Stimulated activated CD4-positive, alpha-beta T cell treated with anti-CD3 and anti-CD28 coated beads, TNF-alpha, amount 100 ng/mL, for 48 hours (primary cell): ENCODE measurements around the gene KRTAP5-2.
"Not testable (repeated sequence)": the region's sequence is repeated elsewhere in the genome, so short reads cannot be mapped to it uniquely, and the experiment has no call there.

Experiments used
- DNase-seq, 3 donors: peaks; one replicate each; pipeline ENCODE4 v3.0.0-alpha.2; 2020; ENCODE audit warnings: low read depth in 3 of 3

Gene KRTAP5-2

GRCh38 chr11:1589996-1590395 is 8.1 kb downstream of the KRTAP5-2 start:
- no peak for DNase-seq

- not testable (repeated sequence) for DNase-seq
Observed at GRCh38 chr11:1589191-1589963, 8.7 kb downstream of the KRTAP5-2 start.

GRCh38 chr11:1586699-1587098 is 11.4 kb downstream of the KRTAP5-2 start:
- DNase-seq: no peak

- DNase-seq: not testable (repeated sequence)
Observed at GRCh38 chr11:1584661-1585370, 13.3 kb downstream of the KRTAP5-2 start, which contains the start of gene KRTAP5-1. TSS of gene KRTAP5-1 (minus strand) at chr11:1585283. CDS start at chr11:1585249, 34 bp downstream.

DNA sequence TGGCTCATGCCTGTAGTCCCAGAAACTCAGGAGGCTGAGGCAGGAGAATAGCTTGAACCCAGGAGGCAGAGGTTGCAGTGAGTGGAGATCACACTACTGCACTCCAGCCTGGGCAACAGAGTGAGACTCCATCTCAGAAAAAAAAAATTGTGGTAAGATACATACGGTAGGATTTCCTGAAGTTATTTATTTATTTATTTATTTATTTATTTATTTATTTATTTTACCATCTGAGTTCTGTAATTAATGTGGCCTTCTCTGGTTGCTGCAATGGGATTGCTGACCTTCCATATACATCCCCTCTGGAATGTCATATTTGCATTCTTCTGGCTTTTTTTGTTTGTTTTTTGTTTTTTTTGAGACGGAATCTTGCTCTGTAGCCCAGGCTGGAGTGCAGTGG is 15.2 kb downstream of the KRTAP5-2 start:
- DNase-seq: not testable (repeated sequence)

GRCh38 chr11:1581976-1582375 is 16.1 kb downstream of the KRTAP5-2 start:
- no peak for DNase-seq

DNA sequence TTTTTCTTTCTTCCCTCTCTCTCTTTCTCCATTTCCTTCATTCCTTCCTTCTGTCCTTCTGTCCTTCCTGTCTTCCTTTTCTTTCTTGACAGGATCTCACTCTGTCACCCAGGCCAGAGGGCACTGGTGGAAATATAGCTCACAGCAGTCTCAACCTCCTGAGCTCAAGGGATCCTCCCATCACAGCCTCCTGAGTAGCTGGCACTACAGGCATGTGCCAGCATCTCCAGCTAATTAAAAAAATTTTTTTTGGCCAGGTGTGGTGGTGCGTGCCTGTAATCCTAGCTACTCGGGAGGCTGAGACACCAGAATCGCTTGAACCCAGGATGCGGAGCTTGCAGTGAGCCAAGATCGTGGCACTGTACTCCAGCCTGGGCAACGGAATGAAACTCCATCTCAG is 21.3 kb downstream of the KRTAP5-2 start:
- DNase-seq: no peak

DNA sequence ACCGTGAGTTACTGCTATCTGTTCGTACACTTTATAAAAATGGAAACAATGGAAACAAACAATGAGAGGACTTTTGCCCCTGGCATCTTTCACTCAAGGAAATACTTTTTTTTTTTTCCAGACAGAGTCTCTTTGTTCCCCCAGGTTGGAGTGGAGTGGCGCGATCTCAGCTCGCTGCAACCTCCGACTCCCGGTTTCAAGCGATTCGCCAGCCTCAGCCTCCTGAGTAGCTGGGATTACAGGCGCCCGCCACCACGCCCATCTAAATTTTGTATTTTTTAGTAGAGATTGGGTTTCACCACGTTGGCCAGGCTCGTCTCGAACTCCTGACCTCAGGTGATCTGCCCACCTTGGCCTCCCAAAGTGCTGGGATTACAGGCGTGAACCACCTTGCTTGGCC is 22.3 kb downstream of the KRTAP5-2 start:
- not testable (repeated sequence) for DNase-seq

GRCh38 chr11:1574933-1575242 is 23.2 kb downstream of the KRTAP5-2 start:
- DNase-seq: no peak

- peak in 1 of 3 donors; percentile 41 for DNase-seq
Observed at GRCh38 chr11:1574238-1574932, 23.7 kb downstream of the KRTAP5-2 start.

DNA sequence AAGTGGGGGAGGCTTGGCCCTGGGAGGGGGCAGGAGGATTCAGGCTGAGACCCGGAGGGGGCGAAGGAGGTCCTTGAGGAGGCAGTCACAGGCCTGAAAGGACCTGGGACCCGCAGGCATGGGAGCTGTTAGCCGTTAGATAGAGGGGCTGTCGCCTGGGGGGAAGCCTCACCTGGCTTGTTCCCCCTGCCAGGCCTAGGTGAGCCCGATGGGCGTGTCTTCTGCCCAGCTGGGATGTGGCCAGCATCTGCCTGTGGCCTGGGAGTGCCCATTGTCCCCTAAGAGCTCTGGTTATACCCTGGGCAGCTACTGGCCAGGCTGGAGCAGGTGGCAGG is 24.2 kb downstream of the KRTAP5-2 start:
- DNase-seq: no peak

GRCh38 chr11:1573077-1573902 is 24.8 kb downstream of the KRTAP5-2 start:
- DNase-seq: no peak

- peak; percentile 78 to 91 (median 81) for DNase-seq
Observed at GRCh38 chr11:1572197-1573076, 25.7 kb downstream of the KRTAP5-2 start, which contains the start of gene DUSP8. TSS of gene DUSP8 (minus strand) at chr11:1572271. CDS start at chr11:1565826, 6,445 bp downstream.

- no peak for DNase-seq
Observed at GRCh38 chr11:1571760-1572196, 26.3 kb downstream of the KRTAP5-2 start.

DNA sequence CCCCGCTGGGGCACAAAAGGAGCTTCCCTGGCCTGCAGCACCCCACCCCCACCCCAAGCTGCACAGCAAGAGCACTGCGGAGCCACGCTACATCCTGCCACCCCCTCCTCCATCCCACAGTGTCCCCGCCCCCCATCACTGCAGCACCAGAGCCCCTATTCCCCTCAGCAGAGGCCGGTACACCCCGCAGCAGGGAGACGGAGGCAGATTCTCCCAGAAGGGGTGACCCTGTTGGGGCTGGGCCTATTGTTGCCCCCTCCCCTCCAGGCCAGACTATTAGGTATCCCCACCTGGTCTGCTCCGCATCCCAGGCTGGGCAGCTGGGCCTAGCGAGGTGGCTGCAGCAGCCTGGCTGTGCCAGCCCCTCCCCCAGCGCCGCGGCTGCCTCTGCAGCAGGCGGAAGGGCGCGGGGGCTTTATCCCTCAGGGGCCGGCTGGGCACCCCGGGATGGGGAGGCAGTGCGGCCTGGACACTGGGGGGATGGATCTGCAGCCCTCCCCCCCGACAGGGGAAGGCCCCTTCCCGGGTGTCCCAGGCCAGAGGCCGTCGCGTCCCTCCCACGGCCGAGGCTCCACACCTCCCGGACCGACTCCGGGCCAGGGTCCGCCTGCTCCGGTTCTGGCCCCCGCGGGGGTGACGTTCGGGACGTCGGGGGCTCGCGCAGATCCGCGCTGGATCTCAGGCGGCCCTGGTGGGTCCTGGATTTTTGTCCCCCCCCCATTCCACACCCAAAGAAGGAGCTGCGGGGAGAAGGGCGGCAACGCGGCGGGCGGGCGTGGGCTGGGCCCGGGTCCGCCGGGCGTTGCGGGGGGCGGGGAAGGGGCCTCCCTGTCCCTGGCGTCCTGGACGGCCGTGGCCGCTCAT is 27.0 kb downstream of the KRTAP5-2 start:
- DNase-seq: no peak

- DNase-seq: no peak
Observed at GRCh38 chr11:1570531-1570895, 27.6 kb downstream of the KRTAP5-2 start.

- DNase-seq: no peak
Observed at GRCh38 chr11:1570001-1570453, 28.1 kb downstream of the KRTAP5-2 start.

- DNase-seq: no peak
Observed at GRCh38 chr11:1569251-1569780, 28.8 kb downstream of the KRTAP5-2 start.

DNA sequence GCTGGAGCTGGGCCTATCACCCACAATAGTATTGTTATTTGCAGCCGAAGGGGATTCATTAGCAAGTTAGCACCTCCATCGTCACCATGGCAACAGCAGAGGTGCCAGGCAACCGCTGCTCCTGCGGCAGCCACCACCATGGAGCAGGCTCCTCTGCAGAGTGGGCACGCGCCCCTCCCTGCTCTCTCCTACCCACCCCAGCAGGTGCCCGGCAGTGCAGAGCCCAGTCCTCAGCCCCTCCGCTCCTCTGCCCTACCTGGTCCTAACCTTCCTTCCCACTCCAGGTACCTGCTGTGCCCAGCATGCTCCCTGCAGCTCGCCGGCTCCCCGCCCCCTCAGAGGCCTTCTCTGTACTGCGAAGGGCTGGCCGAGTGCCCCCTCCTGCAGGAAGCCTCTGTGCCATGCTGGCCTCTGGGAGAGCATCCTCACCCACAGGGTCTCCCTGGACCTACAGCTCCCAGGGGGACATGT is 29.6 kb downstream of the KRTAP5-2 start:
- DNase-seq: no peak
